Left lung (tissue), 10 donors: ENCODE measurements around the gene WFS1. TPM values are rescaled to one million over a fixed set of nuclear protein-coding genes. Genes with fewer than 3 reads are reported as not detected.

Experiments used
- ATAC-seq: fragments of 200-7000 bp; cut with Tn5 transposase; one replicate; pipeline ENCODE4 v1.9.1; 2020; ENCODE audit warnings: moderate library complexity
- DNase-seq, 4 donors: peaks; one replicate each; pipeline ENCODE4 v3.0.0-alpha.2; 2013 to 2020
- H3K27ac ChIP-seq, 2 donors: fragments of 200-600 bp; sonication (generic) in 1 of 2; one replicate each; pipeline versions ENCODE4 v1.5.0 to v1.8.0; 2020 to 2021
- H3K27me3 ChIP-seq, 2 donors: fragments of 200-600 bp; sonication (generic) in 1 of 2; one replicate each; pipeline versions ENCODE4 v1.5.0 to v1.8.0; 2020 to 2021
- H3K36me3 ChIP-seq, 2 donors: fragments of 200-600 bp; sonication (generic) in 1 of 2; one replicate each; pipeline versions ENCODE4 v1.5.0 to v1.8.0; 2020 to 2021
- H3K4me1 ChIP-seq, 2 donors: fragments of 200-600 bp; one replicate each; pipeline ENCODE4 v1.8.0; 2021
- H3K4me3 ChIP-seq, 2 donors: fragments of 200-600 bp; sonication (generic) in 1 of 2; one replicate each; pipeline versions ENCODE4 v1.5.0 to v1.8.0; 2020 to 2021; ENCODE audit warnings: mild to moderate bottlenecking in 1 of 2
- H3K9me3 ChIP-seq, 2 donors: fragments of 200-600 bp; sonication (generic) in 1 of 2; one replicate each; pipeline versions ENCODE4 v1.5.0 to v1.8.0; 2020 to 2021
- CTCF ChIP-seq, 2 donors: fragments of 200-600 bp; sonication (generic) in 1 of 2; IDR thresholded peaks; one replicate each; pipeline versions ENCODE4 v1.5.0 to v1.8.0; 2021; ENCODE audit warnings: antibody characterized with exemption in 2 of 2
- intact Hi-C, 2 donors: fragments of 100-400 bp; cut with DNase I; formaldehyde crosslinking; loops; one replicate each; pipeline versions ENCODE4 v1.11.2 to v1.14.2; 2022
- polyA plus RNA-seq, 6 donors: library from polyadenylated mRNA; unstranded; fragments of 120-200 nt; gene quantifications; one replicate each; pipeline ENCODE4 v1.2.1, GENCODE V29; 2013; ENCODE audit not compliant: insufficient read length in 6 of 6
- total RNA-seq, 2 donors: library from RNA; stranded (reverse); fragmentation: NEBNext Ultra II Directional; extraction: Animal tissue kit (Norgen Biotek cat#: 25700); gene quantifications; one replicate each; pipeline ENCODE4 v1.2.1, GENCODE V29; 2021
- donor health status: DM: no; HTN: yes; CAD: no.
- donor health status: DM: no; HTN: no; CAD: no.

WFS1 gene
- total and polyA plus RNA-seq, 8 donors, result 33.8 to 103 (median 39.9) TPM

GRCh38 chr4:6265546-6265945, 4.1 kb upstream of the WFS1 start:
- TF ChIP-seq CTCF (IDR thresholded peaks at IDR 0.05), result no peak
- intact Hi-C loops, result no loop called here
- ATAC-seq, result no peak

GRCh38 chr4:6267573-6267972, 2.1 kb upstream of the WFS1 start:
- H3K9me3 ChIP-seq, result no peaks in the 10 kb centered on the region
- no peak for DNase-seq
- ATAC-seq, result no peak
- peaks cover 0 to 36% of the 10 kb centered on the region in 2 donors for H3K27me3 ChIP-seq
- no peak overlapping the region for H3K4me3 ChIP-seq
- peaks cover 16 to 40% of the 10 kb centered on the region in 2 donors for H3K4me1 ChIP-seq
- no peak overlapping the region for H3K27ac ChIP-seq
- intact Hi-C loops, result no loop called here
- TF ChIP-seq CTCF (IDR thresholded peaks at IDR 0.05), result no peak
- H3K36me3 ChIP-seq, result no peaks in the 10 kb centered on the region

More at GRCh38 chr4:6265546-6265945, 4.1 kb upstream of the WFS1 start:
- Histone ChIP-seq H3K27ac (no peak overlapping the region), H3K36me3 (no peaks in the 10 kb centered on the region), H3K27me3 (peaks cover 0 to 23% of the 10 kb centered on the region in 2 donors), H3K9me3 (no peaks in the 10 kb centered on the region), H3K4me3 (no peak overlapping the region), H3K4me1 (peaks cover 1 to 20% of the 10 kb centered on the region in 2 donors)
- no peak for DNase-seq

DNA sequence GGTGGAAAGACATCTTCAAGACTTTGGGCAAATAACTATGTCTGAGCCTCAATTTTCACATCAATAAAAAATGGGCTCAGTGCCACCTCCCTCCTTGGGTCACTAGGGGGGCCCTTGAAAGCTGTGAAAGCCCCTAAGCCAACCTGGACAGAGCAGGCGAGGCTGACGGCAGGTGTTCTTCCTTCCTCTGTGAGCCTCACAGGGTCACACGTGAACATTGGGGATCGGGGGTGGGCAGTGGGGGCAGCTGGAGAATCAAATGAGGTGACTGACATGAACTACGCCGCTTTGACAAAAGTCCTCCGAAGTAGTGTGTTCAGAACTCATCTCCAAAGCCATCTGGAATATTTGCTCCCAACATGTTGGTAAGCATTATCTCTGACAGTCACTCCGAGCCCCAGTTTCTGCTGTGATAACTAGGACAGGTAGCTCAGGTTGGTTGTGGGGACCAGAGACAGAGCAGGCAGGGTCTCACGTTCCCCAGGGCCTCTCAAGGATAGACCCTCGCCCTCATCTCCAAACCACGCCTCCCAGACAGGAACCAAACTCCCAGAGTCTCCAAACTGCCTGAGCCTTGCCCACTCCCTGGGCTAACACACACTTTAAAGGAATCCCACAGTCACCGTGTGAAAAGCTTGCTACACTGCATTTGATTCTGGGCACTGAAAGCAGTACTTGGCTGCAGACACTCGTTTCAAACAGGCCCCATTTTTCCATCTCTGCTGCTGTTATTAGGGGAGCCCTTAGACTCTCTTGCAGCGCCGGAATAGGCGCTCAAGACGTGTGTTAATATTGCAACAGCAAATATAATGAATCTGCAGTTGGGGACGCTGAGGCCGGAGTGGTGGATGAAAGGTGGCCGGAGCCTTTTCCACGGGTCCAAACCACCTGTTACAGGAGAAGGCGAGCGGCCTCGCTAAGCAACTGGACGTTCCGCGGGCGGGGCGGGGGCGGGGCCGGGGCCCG, 717 bp upstream of the WFS1 start:
- intact Hi-C loops, result no loop called here
- Histone ChIP-seq H3K27me3 (peaks cover 0 to 36% of the 10 kb centered on the region in 2 donors), H3K36me3 (no peaks in the 10 kb centered on the region), H3K27ac (no peak overlapping the region), H3K4me3 (peak overlapping the region in 1 of 2 donors; percentile 66), H3K4me1 (peaks cover 28 to 54% of the 10 kb centered on the region in 2 donors), H3K9me3 (no peaks in the 10 kb centered on the region)
- no peak for DNase-seq
- TF ChIP-seq CTCF (IDR thresholded peaks at IDR 0.05), result no peak
- no peak for ATAC-seq

DNA sequence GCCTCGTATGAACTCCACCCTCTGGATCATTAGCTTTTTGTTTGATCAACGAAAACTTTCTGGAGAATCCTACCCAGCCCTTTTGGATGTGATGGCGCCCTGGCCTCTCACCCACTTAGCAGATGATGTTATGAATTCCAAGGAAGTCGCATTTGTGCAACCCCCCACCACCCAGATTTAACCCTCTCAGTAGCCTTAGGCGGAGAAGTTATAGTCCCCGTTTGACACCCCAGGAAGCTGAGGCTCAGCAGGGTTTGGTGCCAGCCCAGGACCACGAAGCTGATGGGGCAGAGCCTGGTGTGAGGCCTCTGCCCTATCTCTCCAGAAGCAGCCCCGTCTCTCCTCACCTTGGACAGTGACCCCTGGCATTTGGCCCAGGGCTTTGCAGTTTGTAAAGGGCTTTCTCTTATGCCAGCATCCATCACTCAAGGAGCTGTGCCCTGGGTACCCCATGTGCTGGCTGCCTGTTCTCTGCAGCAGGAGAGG, 1.0 kb downstream of the WFS1 start:
- DNase-seq (peak in 1 of 4 donors; percentile 22), ATAC-seq (no peak)
- TF ChIP-seq CTCF (IDR thresholded peaks at IDR 0.05), result no peak
- Histone ChIP-seq H3K27ac (peak overlapping the region; percentile 41 to 65), H3K4me3 (peak overlapping the region; percentile 66 to 88), H3K4me1 (peaks cover 28 to 54% of the 10 kb centered on the region in 2 donors), H3K27me3 (peaks cover 0 to 36% of the 10 kb centered on the region in 2 donors), H3K36me3 (no peaks in the 10 kb centered on the region), H3K9me3 (no peaks in the 10 kb centered on the region)
- intact Hi-C loops, result no loop called here

GRCh38 chr4:6271206-6271605, 1.6 kb downstream of the WFS1 start:
- ATAC-seq (no peak), DNase-seq (peak in 1 of 4 donors; percentile 40)
- Histone ChIP-seq H3K4me1 (peaks cover 34 to 57% of the 10 kb centered on the region in 2 donors), H3K27ac (peak overlapping the region; percentile 41 to 48), H3K27me3 (peaks cover 0 to 36% of the 10 kb centered on the region in 2 donors), H3K36me3 (no peaks in the 10 kb centered on the region), H3K9me3 (no peaks in the 10 kb centered on the region), H3K4me3 (peak overlapping the region in 1 of 2 donors; percentile 66)
- intact Hi-C loops, result no loop called here
- TF ChIP-seq CTCF (IDR thresholded peaks at IDR 0.05), result no peak
